B cell (primary cell): ENCODE measurements around the gene SPSB3. TPM values are rescaled to one million over a fixed set of nuclear protein-coding genes. Genes with fewer than 3 reads are reported as not detected.

Source experiments
- ATAC-seq: fragments of 200-7000 bp; cut with Tn5 transposase; one replicate; pipeline ENCODE4 v1.10.0; 2021; ENCODE audit warnings: low read depth, mild to moderate bottlenecking, moderate number of reproducible peaks, moderate library complexity
- CTCF ChIA-PET: fragments of 350-600 bp; sonication (Branson Sonifier 250); formaldehyde crosslinking; loops from one replicate; lab custom pipeline; 2021; ENCODE audit warnings: antibody characterized with exemption, inconsistent platforms; lab: Charles Lee
- POLR2A ChIA-PET: fragments of 350-600 bp; sonication (Branson Sonifier 250); formaldehyde crosslinking; loops from one replicate; lab custom pipeline; 2021; ENCODE audit warnings: antibody characterized with exemption; lab: Charles Lee
- DNase-seq: peaks from one replicate; pipeline ENCODE4 v3.0.0; 2013
- H2AFZ ChIP-seq: 2 replicates; pipeline ENCODE4 v1.6.1; 2012; ENCODE audit warnings: mild to moderate bottlenecking, low read depth, low read length; ENCODE audit not compliant: insufficient read depth, poor library complexity, severe bottlenecking
- H3K27ac ChIP-seq, 2 donors: 1 replicate in 1 of 2; 2 replicates in 1 of 2; pipeline ENCODE4 v1.5.1; 2012 to 2013; ENCODE audit warnings: low read length in 2 of 2, mild to moderate bottlenecking in 2 of 2, moderate library complexity in 1 of 2
- H3K27me3 ChIP-seq, 4 experiments: fragments of 200-600 bp in 1 of 4; sonication (generic) in 1 of 4; replicated peaks in 1 of 4; 1 replicate in 2 of 4; 2 replicates in 2 of 4; pipeline versions ENCODE4 v1.6.1 to v1.7.0; 2013 to 2016; ENCODE audit warnings: low read length in 3 of 4, mild to moderate bottlenecking in 2 of 4, mixed read lengths in 1 of 4, moderate library complexity in 1 of 4; ENCODE audit not compliant: insufficient read depth in 4 of 4, control insufficient read depth in 3 of 4; ENCODE audit errors: control extremely low read depth in 1 of 4
- H3K36me3 ChIP-seq, 2 experiments: replicated peaks in 1 of 2; 1 replicate in 1 of 2; 2 replicates in 1 of 2; pipeline versions ENCODE4 v1.6.1 to v1.7.1; 2013; ENCODE audit warnings: low read length in 1 of 2; ENCODE audit not compliant: insufficient read depth in 2 of 2, control insufficient read depth in 1 of 2; ENCODE audit errors: control extremely low read depth in 1 of 2, extremely low read depth in 1 of 2
- H3K4me1 ChIP-seq, 2 donors: fragments of 200-600 bp in 1 of 2; sonication (generic) in 1 of 2; 1 replicate in 1 of 2; 2 replicates in 1 of 2; pipeline versions ENCODE4 v1.5.1 to v1.6.1; 2013 to 2017; ENCODE audit warnings: low read length in 2 of 2; ENCODE audit not compliant: control insufficient read depth in 2 of 2, insufficient read depth in 2 of 2
- H3K4me2 ChIP-seq: replicated peaks from 2 replicates; pipeline ENCODE3; 2012; ENCODE audit warnings: mild to moderate bottlenecking, low read depth, low read length; ENCODE audit not compliant: poor library complexity, severe bottlenecking
- H3K4me3 ChIP-seq, 5 experiments: fragments of 200-600 bp in 1 of 5; sonication (generic) in 1 of 5; 1 replicate in 3 of 5; 2 replicates in 2 of 5; pipeline versions ENCODE4 v1.5.1 to v1.7.0; 2011 to 2016; ENCODE audit warnings: low read length in 4 of 5, mild to moderate bottlenecking in 4 of 5, low read depth in 2 of 5, control low read depth in 1 of 5, moderate library complexity in 1 of 5; ENCODE audit not compliant: insufficient read depth in 1 of 5; ENCODE audit errors: control extremely low read depth in 1 of 5, extremely low read depth in 1 of 5
- H3K79me2 ChIP-seq: fragments of 200-600 bp; sonication (generic); one replicate; pipeline ENCODE4 v1.6.0; 2016; ENCODE audit warnings: low read length; ENCODE audit not compliant: control insufficient read depth, insufficient read depth
- H3K9ac ChIP-seq: fragments of 200-600 bp; sonication (generic); 2 replicates; pipeline ENCODE4 v1.6.1; 2017; ENCODE audit warnings: mild to moderate bottlenecking, low read length, moderate library complexity
- H3K9me3 ChIP-seq, 3 donors: one replicate each; pipeline versions ENCODE4 v1.6.1 to v1.7.1; 2013; ENCODE audit warnings: low read length in 2 of 3; ENCODE audit not compliant: control insufficient read depth in 2 of 3, insufficient read depth in 1 of 3; ENCODE audit errors: control extremely low read depth in 1 of 3
- H4K20me1 ChIP-seq: 2 replicates; pipeline ENCODE4 v1.6.0; 2012; ENCODE audit warnings: mild to moderate bottlenecking, low read length; ENCODE audit not compliant: insufficient read depth, control insufficient read depth, poor library complexity, severe bottlenecking
- H3K27ac Mint-ChIP-seq: one replicate; pipeline ENCODE4 v1.8.0; 2021; ENCODE audit warnings: mixed read lengths
- H3K27me3 Mint-ChIP-seq: one replicate; pipeline ENCODE4 v1.8.0; 2021; ENCODE audit warnings: mixed read lengths
- H3K4me1 Mint-ChIP-seq: one replicate; pipeline ENCODE4 v1.8.0; 2021; ENCODE audit warnings: mixed read lengths
- H3K4me3 Mint-ChIP-seq: one replicate; pipeline ENCODE4 v1.8.0; 2021; ENCODE audit warnings: mixed read lengths
- H3K9me3 Mint-ChIP-seq: one replicate; pipeline ENCODE4 v1.8.0; 2022; ENCODE audit warnings: mixed read lengths; ENCODE audit not compliant: insufficient read depth
- CTCF ChIP-seq: fragments of 200-600 bp; IDR thresholded peaks from one replicate; pipeline ENCODE4 v1.8.0; 2022; ENCODE audit warnings: antibody characterized with exemption, mild to moderate bottlenecking
- EZH2 ChIP-seq: IDR thresholded peaks from 2 replicates; pipeline ENCODE4 v1.6.1; 2012; ENCODE audit warnings: borderline replicate concordance, low read depth, mild to moderate bottlenecking, moderate library complexity, low read length; ENCODE audit not compliant: insufficient read depth, poor library complexity, severe bottlenecking
- WGBS: methylation state at CpG from one replicate; pipeline ENCODE4 v1.1.5; 2013; ENCODE audit warnings: missing lambda C conversion rate; ENCODE audit not compliant: insufficient coverage; 5-methylcytosine and 5-hydroxymethylcytosine counted together
- intact Hi-C: fragments of 100-400 bp; cut with micrococcal nuclease; formaldehyde crosslinking; loops from one replicate; pipeline ENCODE4 v1.10.0; 2022
- polyA plus RNA-seq: library from polyadenylated mRNA; depleted of rRNA; stranded (reverse); fragments of >200 nt; gene quantifications from 2 replicates; pipeline ENCODE4 v1.2.3, GENCODE V29; 2012
- total RNA-seq, 2 donors: library from RNA; stranded (reverse); fragments of 120-200 nt in 1 of 2; gene quantifications; 1 replicate in 1 of 2; 2 replicates in 1 of 2; pipeline versions ENCODE4 v1.2.3 to v1.2.4, GENCODE V29; 2013 to 2022

Gene SPSB3
- total and polyA plus RNA-seq, 2 donors (not counting 1 experiment from before 2014, with no cell fraction given) = 91.2 to 264 TPM

- Histone ChIP-seq H3K4me1 (no peaks in the 10 kb centered on the region), H3K36me3 (peaks cover 0 to 68% of the 10 kb centered on the region in 2 experiments), H4K20me1 (peaks cover 35% of the 10 kb centered on the region), H3K27ac (no peak overlapping the region), H3K4me2 (no peak overlapping the region), H3K9me3 (no peaks in the 10 kb centered on the region), H3K79me2 (peaks cover 29% of the 10 kb centered on the region), H2AFZ (no peak overlapping the region), H3K4me3 (no peak overlapping the region), H3K9ac (no peak overlapping the region), H3K27me3 (no peaks in the 10 kb centered on the region)
- ATAC-seq (no peak), DNase-seq (no peak)
- no peaks in the 10 kb centered on the region for H3K9me3 Mint-ChIP-seq
- WGBS = 96% methylated on average over 17 of the region's 29 CpGs
- H3K27me3 Mint-ChIP-seq = no peaks in the 10 kb centered on the region
- H3K4me1 Mint-ChIP-seq = no peaks in the 10 kb centered on the region
- H3K27ac Mint-ChIP-seq = no peak overlapping the region
- ChIA-PET POLR2A (no interaction called here), CTCF (no interaction called here)
- no peak for TF ChIP-seq EZH2
- TF ChIP-seq CTCF = no peak
- intact Hi-C loops = no loop called here
- no peak overlapping the region for H3K4me3 Mint-ChIP-seq
Observed at GRCh38 chr16:1749152-1750117, 32.9 kb downstream of the SPSB3 start.

GRCh38 chr16:1747934-1748333 lies 34.4 kb downstream of the SPSB3 start:
- no peak for ATAC-seq
- H3K4me3 Mint-ChIP-seq = no peak overlapping the region
- H3K4me1 Mint-ChIP-seq = no peaks in the 10 kb centered on the region
- DNase-seq = no peak
- Histone ChIP-seq H3K36me3 (peaks cover 0 to 75% of the 10 kb centered on the region in 2 experiments), H3K9ac (no peak overlapping the region), H4K20me1 (peaks cover 48% of the 10 kb centered on the region), H3K27me3 (no peaks in the 10 kb centered on the region), H3K4me1 (no peaks in the 10 kb centered on the region), H3K79me2 (peaks cover 42% of the 10 kb centered on the region), H3K27ac (no peak overlapping the region), H3K4me2 (no peak overlapping the region), H2AFZ (no peak overlapping the region), H3K4me3 (no peak overlapping the region), H3K9me3 (no peaks in the 10 kb centered on the region)
- no peaks in the 10 kb centered on the region for H3K9me3 Mint-ChIP-seq
- ChIA-PET POLR2A (no interaction called here), CTCF (no interaction called here)
- no peaks in the 10 kb centered on the region for H3K27me3 Mint-ChIP-seq
- 99% methylated on average over 11 of the region's 11 CpGs for WGBS
- intact Hi-C loops = no loop called here
- H3K27ac Mint-ChIP-seq = no peak overlapping the region
- TF ChIP-seq EZH2 (no peak), CTCF (no peak)
